H4 (cell line): ENCODE data around the gene PSMA1. TPM values are rescaled to one million over a fixed set of nuclear protein-coding genes. Genes with fewer than 3 reads are reported as not detected.

ENCODE experiments used
- total RNA-seq: library from RNA; depleted of rRNA; stranded (reverse); fragments of >200 nt; shearing (Covaris generic); gene quantifications from 2 replicates; pipeline ENCODE4 v1.2.3, GENCODE V29; 2014; rRNA removed

PSMA1 gene
- total RNA-seq, 1 experiment from 2014 or later, result 642 TPM

Other genes starting within 250 kb of the PSMA1 start
- gene RRAS2, start 161.2 kb downstream of the PSMA1 start, total RNA-seq, result 48.0 and 69.9 TPM in 2 replicates
- 319 and 353 TPM in 2 replicates for gene COPB1, start 20.6 kb downstream of the PSMA1 start, total RNA-seq
- 4.8 and 6.2 TPM in 2 replicates for gene PDE3B, start 123.4 kb upstream of the PSMA1 start, total RNA-seq